Endodermal cell (in vitro differentiated cells): ENCODE results near the gene LAMC2. TPM values are rescaled to one million over a fixed set of nuclear protein-coding genes. Genes with fewer than 3 reads are reported as not detected.
A peak's percentile ranks its signal among the peaks of the same experiment; 100 is the strongest.

Experiments
- DNase-seq: peaks from one replicate; pipeline ENCODE4 v3.0.0-alpha.2; 2017
- H3K27ac ChIP-seq: 2 replicates; pipeline ENCODE4 v1.5.1; 2013; ENCODE audit warnings: mild to moderate bottlenecking, low read depth, low read length, moderate library complexity
- H3K27me3 ChIP-seq: 2 replicates; pipeline ENCODE4 v1.6.1; 2013; ENCODE audit warnings: mild to moderate bottlenecking, low read length, moderate library complexity; ENCODE audit not compliant: insufficient read depth, control insufficient read depth, poor library complexity, severe bottlenecking
- H3K36me3 ChIP-seq: 2 replicates; pipeline ENCODE4 v1.7.0; 2013; ENCODE audit warnings: mild to moderate bottlenecking, low read length, moderate library complexity; ENCODE audit not compliant: control insufficient read depth, insufficient read depth
- H3K4me1 ChIP-seq: one replicate; pipeline ENCODE4 v1.7.0; 2013; ENCODE audit warnings: low read length; ENCODE audit not compliant: control insufficient read depth, insufficient read depth
- H3K4me3 ChIP-seq: 2 replicates; pipeline ENCODE4 v1.5.1; 2013; ENCODE audit warnings: mild to moderate bottlenecking, low read length, moderate library complexity
- H3K9ac ChIP-seq: 2 replicates; pipeline ENCODE4 v1.6.1; 2013; ENCODE audit warnings: mild to moderate bottlenecking, low read length, moderate library complexity; ENCODE audit not compliant: poor library complexity, severe bottlenecking; ENCODE audit errors: extremely low read depth
- H3K9me3 ChIP-seq: 2 replicates; pipeline ENCODE4 v1.6.1; 2013; ENCODE audit warnings: mild to moderate bottlenecking, low read length, moderate library complexity; ENCODE audit not compliant: control insufficient read depth
- H3K27ac Mint-ChIP-seq: 2 replicates; pipeline ENCODE4 v1.8.0; 2020; ENCODE audit warnings: mixed read lengths
- H3K27me3 Mint-ChIP-seq: 2 replicates; pipeline ENCODE4 v1.8.0; 2021; ENCODE audit warnings: mild to moderate bottlenecking, mixed read lengths; ENCODE audit not compliant: insufficient read depth
- H3K36me3 Mint-ChIP-seq: 2 replicates; pipeline ENCODE4 v1.8.0; 2020; ENCODE audit warnings: low read depth, mixed read lengths
- H3K4me1 Mint-ChIP-seq: 2 replicates; pipeline ENCODE4 v1.8.0; 2020; ENCODE audit warnings: mixed read lengths
- H3K4me3 Mint-ChIP-seq: 2 replicates; pipeline ENCODE4 v1.8.0; 2020; ENCODE audit warnings: mild to moderate bottlenecking, moderate library complexity, mixed read lengths
- H3K9me3 Mint-ChIP-seq: 2 replicates; pipeline ENCODE4 v1.8.0; 2020; ENCODE audit warnings: mild to moderate bottlenecking, mixed read lengths
- CTCF ChIP-seq: fragments of 200-600 bp; sonication (generic); conservative IDR thresholded peaks from 2 replicates; pipeline ENCODE4 v1.5.0; 2021; ENCODE audit warnings: antibody characterized with exemption, mild to moderate bottlenecking
- WGBS, 2 experiments: methylation state at CpG; one replicate each; pipeline versions ENCODE4 v1.1.5 to v1.1.7; 2013; ENCODE audit warnings: missing lambda C conversion rate in 2 of 2, mixed read lengths in 1 of 2; ENCODE audit not compliant: insufficient coverage in 1 of 2, insufficient read length in 1 of 2; 5-methylcytosine and 5-hydroxymethylcytosine counted together
- total RNA-seq, 2 donors: library from RNA; stranded (reverse); fragmentation: NEBNext Ultra II Directional in 1 of 2; extraction: Animal tissue kit (Norgen Biotek cat#: 25700) in 1 of 2; gene quantifications; 2 replicates in 1 of 2; 3 replicates in 1 of 2; pipeline ENCODE4 v1.2.1, GENCODE V29; 2021

The LAMC2 gene
- total RNA-seq, 2 donors from 2014 or later, result 2.8 to 4.8 TPM

- Mint-ChIP-seq H3K9me3 (no peaks in the 10 kb centered on the region), H3K36me3 (no peaks in the 10 kb centered on the region), H3K27me3 (peaks cover 5% of the 10 kb centered on the region), H3K4me1 (peaks cover 29% of the 10 kb centered on the region), H3K4me3 (no peak overlapping the region), H3K27ac (peak overlapping the region; percentile 24)
- Histone ChIP-seq H3K36me3 (no peaks in the 10 kb centered on the region), H3K9ac (no peak overlapping the region), H3K27ac (no peak overlapping the region), H3K4me1 (peaks cover 3% of the 10 kb centered on the region), H3K4me3 (no peak overlapping the region), H3K9me3 (peaks cover 16% of the 10 kb centered on the region), H3K27me3 (no peaks in the 10 kb centered on the region)
- WGBS, 2 experiments, result 90 to 94% methylated on average over 4 to 9 of the region's 9 CpGs
- TF ChIP-seq CTCF, result no peak
- DNase-seq, result peak; percentile 70
These were observed 107.2 kb downstream of the LAMC2 start for GRCh38 chr1:183293241-183293640.

GRCh38 chr1:183293876-183294275 lies 107.8 kb downstream of the LAMC2 start:
- H3K9me3 ChIP-seq, result peaks cover 10% of the 10 kb centered on the region
- Mint-ChIP-seq H3K36me3 (no peaks in the 10 kb centered on the region), H3K9me3 (no peaks in the 10 kb centered on the region), H3K4me1 (peaks cover 29% of the 10 kb centered on the region), H3K27ac (no peak overlapping the region), H3K27me3 (peaks cover 5% of the 10 kb centered on the region), H3K4me3 (no peak overlapping the region)
- no peaks in the 10 kb centered on the region for H3K36me3 ChIP-seq
- H3K9ac ChIP-seq, result no peak overlapping the region
- peaks cover 3% of the 10 kb centered on the region for H3K4me1 ChIP-seq
- H3K27me3 ChIP-seq, result no peaks in the 10 kb centered on the region
- H3K27ac ChIP-seq, result no peak overlapping the region
- DNase-seq, result no peak
- no peak for TF ChIP-seq CTCF
- no peak overlapping the region for H3K4me3 ChIP-seq
- WGBS, 2 experiments, result 86% methylated on average over 1 of the region's 1 CpG; no CpG with 5 or more reads in 1 of the 2 experiments

Other genes starting within 250 kb of the LAMC2 start
- not detected for gene SHCBP1L, start 233.1 kb upstream of the LAMC2 start, total RNA-seq
- gene LAMC1, start 162.8 kb upstream of the LAMC2 start, total RNA-seq, result 10 to 100 TPM; 47.9 to 58.8 TPM
- 1 to 10 TPM; 1.7 to 5.1 TPM for gene NMNAT2, start 232.1 kb downstream of the LAMC2 start, total RNA-seq